NCI-H1105 treated with DMSO at 0.1 percent for 48 hours (cell line): ENCODE data around the gene ZNF85.
A peak's percentile ranks its signal among the peaks of the same experiment; 100 is the strongest.
"Not testable (repeated sequence)": the region's sequence is repeated elsewhere in the genome, so short reads cannot be mapped to it uniquely, and the experiment has no call there.

Experiments used
- DNase-seq: peaks from one replicate; lab custom pipeline; 2025; lab: John Stamatoyannopoulos, UW

Gene ZNF85

DNA sequence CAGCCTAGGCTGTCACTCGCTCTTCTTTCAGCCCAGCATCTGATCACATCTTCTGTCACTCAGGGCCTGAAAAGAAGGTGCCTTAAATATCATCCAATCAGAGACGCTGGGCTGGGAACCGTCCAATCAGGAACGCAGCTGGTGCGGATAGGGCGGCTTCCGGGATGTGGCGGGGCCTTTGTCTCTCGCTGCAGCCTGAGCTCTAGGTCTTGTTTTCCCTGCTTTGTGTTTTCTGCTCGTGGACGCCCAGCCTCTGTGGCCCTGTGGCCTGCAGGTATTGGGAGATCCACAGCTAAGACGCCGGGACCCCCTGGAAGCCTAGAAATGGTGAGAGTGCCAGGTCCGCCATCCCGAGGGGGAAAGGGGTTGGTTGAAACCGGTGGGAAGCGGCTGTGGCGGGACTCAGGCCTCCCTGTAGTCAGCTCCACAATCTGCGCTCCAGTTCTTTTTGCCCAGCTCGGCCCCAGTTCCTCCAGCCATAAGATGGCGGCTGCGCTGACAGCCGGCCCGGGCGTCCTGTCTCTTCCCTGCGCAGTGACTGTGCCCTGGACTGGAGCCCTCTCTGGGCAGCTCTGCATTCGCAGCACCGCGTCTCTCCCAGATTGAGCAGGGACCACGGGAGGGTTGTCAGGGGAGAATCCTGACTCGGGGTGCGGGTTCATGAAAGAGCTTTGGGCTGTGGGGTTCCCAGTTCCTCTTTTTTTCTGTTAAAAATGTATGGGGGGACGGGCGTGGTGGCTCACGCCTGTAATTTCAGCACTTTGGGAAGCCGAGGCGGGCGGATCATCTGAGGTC lies at the start of gene ZNF85:
ZNF85 (plus strand) TSS at position 175 of the 795 bp plus-strand sequence; CDS start at position 325, 150 bp downstream.
- peak; percentile 88 for DNase-seq

- DNase-seq, result no peak
Measured at GRCh38 chr19:20879501-20879900, 43.5 kb upstream of the ZNF85 start.

GRCh38 chr19:20912973-20913372 lies 10.1 kb upstream of the ZNF85 start:
- no peak for DNase-seq

DNA sequence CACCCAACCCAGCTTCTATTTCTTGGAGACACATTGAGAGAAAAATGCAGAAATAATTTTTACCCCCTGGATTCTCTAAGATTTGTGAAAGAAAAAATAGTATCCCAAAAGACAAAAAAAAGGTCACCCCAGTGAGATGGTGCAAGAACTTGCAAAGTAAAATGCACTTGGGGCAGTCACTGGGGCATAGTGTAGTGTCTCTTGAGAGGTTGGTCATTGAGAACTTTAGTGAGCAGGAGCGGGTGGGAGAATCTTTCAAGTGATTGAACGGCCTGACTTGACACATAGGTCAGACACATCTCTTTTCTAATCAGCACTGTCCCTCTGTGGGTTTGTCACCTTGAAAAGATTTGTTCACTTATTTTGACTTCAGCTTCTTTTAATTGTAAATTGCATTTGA lies 2.4 kb downstream of the ZNF85 start:
- no peak for DNase-seq

GRCh38 chr19:20926796-20927195 lies 3.7 kb downstream of the ZNF85 start:
- DNase-seq, result no peak

- DNase-seq, result no peak
Measured at GRCh38 chr19:20928371-20928770, 5.3 kb downstream of the ZNF85 start.

DNA sequence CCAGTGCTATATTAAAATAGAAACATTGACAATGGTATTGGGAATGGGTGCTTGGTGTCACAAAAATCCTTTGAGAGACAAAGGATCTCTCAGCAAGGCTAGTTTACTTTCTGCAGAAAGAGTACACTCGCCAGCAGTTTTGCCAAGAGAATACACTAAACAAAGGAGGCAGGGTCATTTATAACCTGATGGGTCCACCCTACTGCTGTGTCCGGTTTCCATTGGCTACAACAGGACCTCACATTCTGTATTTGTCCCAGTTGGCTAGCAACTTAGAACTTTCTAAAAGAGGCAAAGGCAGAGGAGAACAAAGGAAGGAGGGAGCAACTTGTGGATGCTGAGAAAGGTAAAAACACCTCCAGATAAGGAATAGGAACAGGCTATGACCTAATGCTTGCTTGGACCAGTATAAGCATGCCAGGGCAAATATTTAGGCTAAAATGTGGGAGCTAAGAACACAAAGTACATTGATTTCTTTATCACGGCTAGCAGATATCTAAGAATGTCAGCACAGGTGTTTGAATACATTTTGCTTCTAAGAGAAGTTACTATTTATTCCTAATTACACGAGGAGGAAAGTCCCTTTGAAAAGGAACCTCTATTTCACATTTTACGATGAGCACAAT lies 13.4 kb downstream of the ZNF85 start:
- DNase-seq, result not testable (repeated sequence)

DNA sequence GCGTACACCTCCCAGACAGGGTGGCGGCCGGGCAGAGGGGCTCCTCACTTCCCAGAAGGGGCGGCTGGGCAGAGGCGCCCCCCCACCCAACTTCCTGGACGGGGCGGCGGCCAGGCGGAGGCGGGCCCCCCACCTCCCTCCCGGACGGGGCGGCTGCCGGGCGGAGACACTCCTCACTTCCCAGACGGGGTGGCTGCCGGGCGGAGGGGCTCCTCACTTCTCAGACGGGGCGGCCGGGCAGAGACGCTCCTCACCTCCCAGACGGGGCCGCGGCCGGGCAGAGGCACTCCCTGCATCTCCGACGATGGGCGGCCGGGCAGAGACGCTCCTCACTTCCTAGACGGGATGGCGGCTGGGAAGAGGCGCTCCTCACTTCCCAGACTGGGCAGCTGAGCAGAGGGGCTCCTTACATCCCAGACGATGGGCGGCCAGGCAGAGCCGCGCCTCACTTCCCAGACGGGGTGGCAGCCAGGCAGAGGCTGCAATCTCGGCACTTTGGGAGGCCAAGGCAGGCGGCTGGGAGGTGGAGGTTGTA lies 29.6 kb downstream of the ZNF85 start:
- DNase-seq, result not testable (repeated sequence)

GRCh38 chr19:20964798-20965197 lies 41.7 kb downstream of the ZNF85 start:
- peak; percentile 23 for DNase-seq

- no peak for DNase-seq
Measured at GRCh38 chr19:20968092-20968491, 45.0 kb downstream of the ZNF85 start.

DNA sequence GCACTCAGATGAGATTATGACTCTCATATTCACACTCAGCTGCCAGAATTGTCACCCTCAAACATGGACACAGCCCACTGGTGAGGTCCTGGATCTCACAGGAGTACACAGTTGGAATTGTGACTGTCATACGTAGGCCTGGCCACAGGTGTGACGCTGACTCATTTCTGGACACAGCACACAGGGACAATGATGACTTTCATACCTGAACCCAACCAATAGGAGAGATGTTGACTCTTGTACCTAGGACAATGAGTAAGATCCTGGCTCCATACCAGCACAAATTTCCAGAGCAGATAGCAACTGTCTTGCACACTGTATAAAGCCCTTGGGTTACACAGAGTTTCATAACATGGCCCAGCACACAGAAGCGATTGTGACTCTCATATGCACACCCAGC lies 46.4 kb downstream of the ZNF85 start:
- DNase-seq, result no peak

DNA sequence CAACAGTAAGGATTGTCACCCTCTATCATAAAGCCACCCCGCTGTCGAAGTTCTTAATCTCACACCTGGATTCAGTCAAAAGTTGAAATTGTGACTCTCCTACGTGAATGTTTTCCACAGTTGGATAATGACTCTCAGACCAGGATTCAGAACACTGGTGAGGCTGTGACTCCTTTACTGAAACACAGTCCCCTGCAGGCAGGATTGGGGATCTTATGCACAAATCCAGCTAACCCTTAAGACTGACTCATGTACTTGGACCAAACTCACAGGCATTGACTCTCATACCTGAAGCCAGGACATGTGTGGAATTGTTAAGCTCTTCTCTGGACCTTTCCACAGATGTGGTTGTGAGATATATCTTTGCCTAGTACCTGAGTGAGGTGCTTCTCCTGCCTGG lies 46.8 kb downstream of the ZNF85 start:
- DNase-seq, result no peak

DNA sequence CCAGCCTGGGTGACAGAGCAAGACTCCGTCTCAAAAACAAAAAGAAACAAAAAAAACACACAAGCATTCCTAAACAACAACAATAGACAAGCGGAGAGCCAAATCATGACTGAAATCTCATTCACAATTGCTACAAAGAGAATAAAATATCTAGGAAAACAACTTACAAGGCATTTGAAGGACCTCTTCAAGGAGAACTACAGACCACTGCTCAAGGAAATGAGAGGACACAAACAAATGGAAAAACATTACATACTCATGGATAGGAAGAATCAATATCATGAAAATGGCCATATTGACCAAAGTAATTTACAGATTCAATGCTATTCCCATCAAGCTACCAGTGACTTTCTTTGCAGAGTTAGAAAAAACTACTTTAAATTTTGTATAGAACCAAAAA lies 69.7 kb downstream of the ZNF85 start:
- not testable (repeated sequence) for DNase-seq

DNA sequence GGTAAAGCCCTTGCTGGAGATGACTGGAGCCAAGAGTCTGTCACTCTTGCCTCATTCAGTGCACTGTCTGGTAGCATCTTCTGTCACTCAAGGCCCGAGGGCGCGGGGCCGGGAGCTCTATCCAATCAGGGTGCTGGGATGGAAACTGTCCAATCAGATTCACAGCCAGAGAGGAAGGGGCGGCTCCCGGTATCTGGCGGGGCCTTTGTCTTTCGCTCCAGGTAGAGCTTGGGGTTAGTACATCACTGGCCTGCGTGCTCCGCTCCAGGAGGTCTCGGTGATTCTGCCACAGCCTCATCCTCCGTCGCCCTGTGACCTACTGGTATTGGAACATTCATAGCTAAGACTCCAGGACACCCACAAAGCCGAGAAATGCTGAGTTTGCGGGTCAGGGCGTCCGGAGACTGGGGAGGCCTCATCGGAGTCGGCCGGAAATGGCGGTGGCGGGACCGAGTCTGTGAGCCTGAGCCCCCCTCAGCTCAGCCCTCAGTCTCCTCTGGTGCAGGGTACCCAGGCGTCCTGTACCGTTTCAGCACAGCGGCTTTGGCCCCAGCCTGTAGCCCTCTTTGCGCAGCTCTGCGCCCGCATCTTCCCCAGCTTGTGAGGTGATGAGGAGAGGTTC lies 76.8 kb downstream of the ZNF85 start:
- peak; percentile 86 for DNase-seq
